GM03348 (cell line): Measurements from ENCODE around the gene RAP1GAP2.
A peak's percentile ranks its signal among the peaks of the same experiment; 100 is the strongest.
"Not testable (repeated sequence)": the region's sequence is repeated elsewhere in the genome, so short reads cannot be mapped to it uniquely, and the experiment has no call there.

Source experiments
- DNase-seq: peaks from one replicate; pipeline ENCODE4 v3.0.0; 2012; ENCODE audit warnings: low spot score

RAP1GAP2 gene

GRCh38 chr17:2814481-2815341 lies 18.5 kb downstream of the RAP1GAP2 start:
- no peak for DNase-seq

GRCh38 chr17:2815781-2816185 lies 19.5 kb downstream of the RAP1GAP2 start:
- DNase-seq = no peak

GRCh38 chr17:2816688-2817087 lies 20.4 kb downstream of the RAP1GAP2 start:
- DNase-seq = no peak

- DNase-seq = not testable (repeated sequence)
Measured at GRCh38 chr17:2819294-2819693, 23.1 kb downstream of the RAP1GAP2 start.

- no peak for DNase-seq
Measured at GRCh38 chr17:2819921-2820501, 23.8 kb downstream of the RAP1GAP2 start.

GRCh38 chr17:2821868-2822267 lies 25.6 kb downstream of the RAP1GAP2 start:
- DNase-seq = no peak

GRCh38 chr17:2822358-2822757 lies 26.1 kb downstream of the RAP1GAP2 start:
- DNase-seq = no peak

- no peak for DNase-seq
Measured at GRCh38 chr17:2825253-2825970, 29.2 kb downstream of the RAP1GAP2 start.

GRCh38 chr17:2828397-2829038 lies 32.3 kb downstream of the RAP1GAP2 start:
- DNase-seq = peak; percentile 90

- no peak for DNase-seq
Measured at GRCh38 chr17:2830678-2831077, 34.4 kb downstream of the RAP1GAP2 start.

- DNase-seq = no peak
Measured at GRCh38 chr17:2835780-2836179, 39.5 kb downstream of the RAP1GAP2 start.

GRCh38 chr17:2837147-2837561 lies 40.9 kb downstream of the RAP1GAP2 start:
- DNase-seq = no peak

GRCh38 chr17:2841606-2842005 lies 45.4 kb downstream of the RAP1GAP2 start:
- DNase-seq = no peak

GRCh38 chr17:2842464-2842863 lies 46.2 kb downstream of the RAP1GAP2 start:
- DNase-seq = no peak

- no peak for DNase-seq
Measured at GRCh38 chr17:2844416-2844815, 48.2 kb downstream of the RAP1GAP2 start.

- DNase-seq = no peak
Measured at GRCh38 chr17:2847381-2848333, 51.4 kb downstream of the RAP1GAP2 start.

GRCh38 chr17:2849327-2849670 lies 53.1 kb downstream of the RAP1GAP2 start:
- DNase-seq = no peak

GRCh38 chr17:2850991-2851390 lies 54.8 kb downstream of the RAP1GAP2 start:
- DNase-seq = no peak

GRCh38 chr17:2851615-2852014 lies 55.4 kb downstream of the RAP1GAP2 start:
- no peak for DNase-seq

GRCh38 chr17:2852221-2852620 lies 56.0 kb downstream of the RAP1GAP2 start:
- no peak for DNase-seq

- DNase-seq = no peak
Measured at GRCh38 chr17:2852729-2853282, 56.6 kb downstream of the RAP1GAP2 start.
